A549 (cell line): ENCODE measurements around the gene BPIFB3.

Experiments used
- BHLHE40 ChIP-seq: IDR thresholded peaks from 2 replicates; pipeline ENCODE4 v1.6.1; 2012; ENCODE audit warnings: low read depth, low read length, inconsistent platforms
- CBX8 ChIP-seq: fragments of 200-600 bp; sonication (generic); IDR thresholded peaks from 2 replicates; pipeline ENCODE4 v1.6.1; 2016
- CEBPB ChIP-seq, 2 experiments: fragments of >200 bp in 1 of 2; sonication (Bioruptor Twin) in 1 of 2; formaldehyde crosslinking in 1 of 2; IDR thresholded peaks; 2 replicates each; pipeline ENCODE4 v1.6.1; 2012 to 2016
- FOXS1 ChIP-seq: fragments of 250-450 bp; sonication (Bioruptor Pico); IDR thresholded peaks from 2 replicates; pipeline ENCODE4 v1.5.0; 2020; ENCODE audit warnings: mild to moderate bottlenecking, moderate library complexity
- GATA3 ChIP-seq: IDR thresholded peaks from 2 replicates; pipeline ENCODE4 v1.6.1; 2012; ENCODE audit warnings: borderline replicate concordance
- JUNB ChIP-seq: fragments of >200 bp; sonication (Bioruptor Twin); formaldehyde crosslinking; IDR thresholded peaks from 2 replicates; pipeline ENCODE4 v1.6.1; 2016
- POLR2A ChIP-seq: IDR thresholded peaks from 2 replicates; pipeline ENCODE4 v1.6.1; 2012; ENCODE audit warnings: mild to moderate bottlenecking, low read length
- POLR2AphosphoS2 ChIP-seq: conservative IDR thresholded peaks from 2 replicates; pipeline ENCODE4 v1.6.1; 2012; ENCODE audit warnings: low read length, improper control_type of control experiment, inconsistent platforms
- SREBF2 ChIP-seq: fragments of 450-650 bp; IDR thresholded peaks from 2 replicates; pipeline ENCODE4 v1.6.1; 2014; ENCODE audit warnings: mild to moderate bottlenecking, moderate library complexity
- TF ChIP-seq, protein P1 (sequence below): fragments of >200 bp; sonication (Bioruptor Twin); formaldehyde crosslinking; IDR thresholded peaks from 3 replicates; pipeline ENCODE4 v1.5.1; 2016
- TF ChIP-seq, protein P2 (sequence below): IDR thresholded peaks from 2 replicates; pipeline ENCODE4 v1.6.1; 2012

DNA sequence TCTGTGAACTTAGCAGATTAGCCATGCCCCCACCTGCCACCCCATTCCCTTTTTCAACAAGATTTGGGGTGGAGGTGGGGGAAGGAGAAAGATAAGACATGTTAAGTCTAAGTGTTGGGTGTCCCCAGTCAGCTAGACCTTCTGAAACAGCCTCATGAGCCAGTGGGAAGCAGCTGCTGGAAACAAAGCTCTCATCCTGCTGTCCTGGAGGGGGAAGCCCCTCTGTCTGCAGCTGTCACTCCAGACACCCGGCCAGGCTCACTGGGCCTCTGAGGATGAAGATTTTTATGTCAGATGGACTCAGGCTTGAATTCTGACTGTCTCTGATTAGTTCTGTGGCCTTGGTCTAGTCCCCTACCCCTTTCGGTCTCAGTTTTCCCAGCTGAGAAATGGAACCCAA, 1.1 kb downstream of the BPIFB3 start:
- TF ChIP-seq, protein P1, sequence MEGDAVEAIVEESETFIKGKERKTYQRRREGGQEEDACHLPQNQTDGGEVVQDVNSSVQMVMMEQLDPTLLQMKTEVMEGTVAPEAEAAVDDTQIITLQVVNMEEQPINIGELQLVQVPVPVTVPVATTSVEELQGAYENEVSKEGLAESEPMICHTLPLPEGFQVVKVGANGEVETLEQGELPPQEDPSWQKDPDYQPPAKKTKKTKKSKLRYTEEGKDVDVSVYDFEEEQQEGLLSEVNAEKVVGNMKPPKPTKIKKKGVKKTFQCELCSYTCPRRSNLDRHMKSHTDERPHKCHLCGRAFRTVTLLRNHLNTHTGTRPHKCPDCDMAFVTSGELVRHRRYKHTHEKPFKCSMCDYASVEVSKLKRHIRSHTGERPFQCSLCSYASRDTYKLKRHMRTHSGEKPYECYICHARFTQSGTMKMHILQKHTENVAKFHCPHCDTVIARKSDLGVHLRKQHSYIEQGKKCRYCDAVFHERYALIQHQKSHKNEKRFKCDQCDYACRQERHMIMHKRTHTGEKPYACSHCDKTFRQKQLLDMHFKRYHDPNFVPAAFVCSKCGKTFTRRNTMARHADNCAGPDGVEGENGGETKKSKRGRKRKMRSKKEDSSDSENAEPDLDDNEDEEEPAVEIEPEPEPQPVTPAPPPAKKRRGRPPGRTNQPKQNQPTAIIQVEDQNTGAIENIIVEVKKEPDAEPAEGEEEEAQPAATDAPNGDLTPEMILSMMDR: no peak
- TF ChIP-seq SREBF2 (no peak), BHLHE40 (no peak), JUNB (no peak), POLR2A (no peak), GATA3 (no peak), CEBPB (IDR thresholded peaks at IDR 0.05) (no peak), FOXS1 (CRISPR knock-in tag) (no peak), POLR2AphosphoS2 (no peak), CBX8 (no peak)
- TF ChIP-seq, protein P2, sequence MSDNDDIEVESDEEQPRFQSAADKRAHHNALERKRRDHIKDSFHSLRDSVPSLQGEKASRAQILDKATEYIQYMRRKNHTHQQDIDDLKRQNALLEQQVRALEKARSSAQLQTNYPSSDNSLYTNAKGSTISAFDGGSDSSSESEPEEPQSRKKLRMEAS: no peak
